Hepatocyte (in vitro differentiated cells): ENCODE results near the gene CXorf58. TPM values are rescaled to one million over a fixed set of nuclear protein-coding genes. Genes with fewer than 3 reads are reported as not detected.

Experiments
- DNase-seq: peaks from one replicate; pipeline ENCODE4 v3.0.0-alpha.2; 2016; ENCODE audit warnings: low spot score
- H2AFZ ChIP-seq: fragments of 200-600 bp; sonication (generic); 2 replicates; pipeline ENCODE4 v1.6.0; 2016; ENCODE audit warnings: antibody characterized with exemption, mild to moderate bottlenecking
- H3K27ac ChIP-seq: fragments of 200-600 bp; sonication (generic); 2 replicates; pipeline ENCODE4 v1.5.1; 2016; ENCODE audit warnings: mild to moderate bottlenecking
- H3K27me3 ChIP-seq: fragments of 200-600 bp; sonication (generic); 2 replicates; pipeline ENCODE4 v1.6.1; 2016
- H3K36me3 ChIP-seq: fragments of 200-600 bp; sonication (generic); replicated peaks from 2 replicates; pipeline ENCODE4 v1.5.1; 2016; ENCODE audit warnings: low read depth; ENCODE audit not compliant: insufficient read depth
- H3K4me1 ChIP-seq: fragments of 200-600 bp; sonication (generic); 2 replicates; pipeline ENCODE4 v1.5.1; 2016; ENCODE audit warnings: mild to moderate bottlenecking, moderate library complexity; ENCODE audit not compliant: insufficient read depth
- H3K4me2 ChIP-seq: fragments of 200-600 bp; sonication (generic); 2 replicates; pipeline ENCODE4 v1.6.0; 2016
- H3K4me3 ChIP-seq: fragments of 200-600 bp; sonication (generic); 2 replicates; pipeline ENCODE4 v1.5.1; 2016; ENCODE audit warnings: mild to moderate bottlenecking
- H3K79me2 ChIP-seq: fragments of 200-600 bp; sonication (generic); 2 replicates; pipeline ENCODE4 v1.6.0; 2017; ENCODE audit warnings: mild to moderate bottlenecking
- H3K9me2 ChIP-seq: fragments of 200-600 bp; sonication (generic); replicated peaks from 2 replicates; pipeline ENCODE4 v1.6.0; 2017; ENCODE audit warnings: mild to moderate bottlenecking; ENCODE audit not compliant: insufficient read depth
- H3K9me3 ChIP-seq: fragments of 200-600 bp; sonication (generic); 2 replicates; pipeline ENCODE4 v1.5.1; 2016; ENCODE audit warnings: low read depth, mild to moderate bottlenecking
- H4K20me1 ChIP-seq: fragments of 200-600 bp; sonication (generic); 2 replicates; pipeline ENCODE4 v1.6.0; 2016; ENCODE audit warnings: mild to moderate bottlenecking; ENCODE audit not compliant: insufficient read depth, poor library complexity, severe bottlenecking
- CTCF ChIP-seq: fragments of 200-600 bp; sonication (generic); IDR thresholded peaks from 2 replicates; pipeline ENCODE4 v1.5.1; 2016; ENCODE audit warnings: antibody characterized with exemption, mild to moderate bottlenecking; ENCODE audit not compliant: poor library complexity
- EZH2 ChIP-seq: fragments of 200-600 bp; sonication (generic); IDR thresholded peaks from 2 replicates; pipeline ENCODE4 v1.6.1; 2016; ENCODE audit warnings: antibody characterized with exemption, mild to moderate bottlenecking, borderline replicate concordance
- EZH2phosphoT487 ChIP-seq: fragments of 200-600 bp; sonication (generic); IDR thresholded peaks from one replicate; pipeline ENCODE4 v1.6.1; 2018; ENCODE audit warnings: antibody characterized with exemption, mild to moderate bottlenecking, low read depth, moderate library complexity; ENCODE audit not compliant: unreplicated experiment, severe bottlenecking
- WGBS: methylation state at CpG from one replicate; pipeline ENCODE4 v1.1.6; 2016; ENCODE audit warnings: low lambda C conversion rate; ENCODE audit errors: missing lambda C conversion rate; 5-methylcytosine and 5-hydroxymethylcytosine counted together
- polyA plus RNA-seq: library from polyadenylated mRNA; unstranded; fragments of >200 nt; fragmentation: Nextera tagmentation; extraction: Ambion mirVana; gene quantifications from 2 replicates; pipeline ENCODE4 v1.2.1, GENCODE V29; 2016
- total RNA-seq: library from RNA; depleted of rRNA; stranded (reverse); fragments of >200 nt; gene quantifications from 2 replicates; pipeline ENCODE4 v1.2.3, GENCODE V29; 2014

CXorf58 gene
- total and polyA plus RNA-seq, 2 experiments from 2014 or later, result 0.58 to 2.8 TPM

GRCh38 chrX:23879380-23880090 is 28.3 kb upstream of the CXorf58 start:
- Histone ChIP-seq H3K79me2 (no peaks in the 10 kb centered on the region), H3K36me3 (no peaks in the 10 kb centered on the region), H3K27ac (no peak overlapping the region), H3K9me2 (no peaks in the 10 kb centered on the region), H4K20me1 (no peaks in the 10 kb centered on the region), H3K4me1 (peaks cover 20% of the 10 kb centered on the region), H3K9me3 (no peaks in the 10 kb centered on the region), H3K4me3 (no peak overlapping the region), H2AFZ (no peak overlapping the region), H3K27me3 (no peaks in the 10 kb centered on the region), H3K4me2 (peak overlapping the region; percentile 5)
- 53% methylated on average over 2 of the region's 2 CpGs for WGBS
- TF ChIP-seq EZH2phosphoT487 (no peak), EZH2 (no peak), CTCF (no peak)
- no peak for DNase-seq

GRCh38 chrX:23883737-23884354 is 24.0 kb upstream of the CXorf58 start:
- H3K27me3 ChIP-seq, result no peaks in the 10 kb centered on the region
- no peaks in the 10 kb centered on the region for H3K79me2 ChIP-seq
- peak overlapping the region; percentile 10 for H2AFZ ChIP-seq
- H3K9me3 ChIP-seq, result no peaks in the 10 kb centered on the region
- TF ChIP-seq EZH2phosphoT487 (no peak), CTCF (no peak), EZH2 (no peak)
- H3K4me1 ChIP-seq, result peaks cover 32% of the 10 kb centered on the region
- H4K20me1 ChIP-seq, result no peaks in the 10 kb centered on the region
- DNase-seq, result no peak
- no peaks in the 10 kb centered on the region for H3K9me2 ChIP-seq
- H3K27ac ChIP-seq, result peak overlapping the region; percentile 69
- no peaks in the 10 kb centered on the region for H3K36me3 ChIP-seq
- WGBS, result 49% methylated on average over 9 of the region's 9 CpGs
- no peak overlapping the region for H3K4me2 ChIP-seq
- H3K4me3 ChIP-seq, result no peak overlapping the region

- Histone ChIP-seq H3K4me3 (no peak overlapping the region), H3K36me3 (no peaks in the 10 kb centered on the region), H3K27me3 (no peaks in the 10 kb centered on the region), H3K4me2 (no peak overlapping the region), H3K9me3 (no peaks in the 10 kb centered on the region), H2AFZ (no peak overlapping the region), H3K79me2 (no peaks in the 10 kb centered on the region), H3K9me2 (no peaks in the 10 kb centered on the region), H4K20me1 (no peaks in the 10 kb centered on the region), H3K27ac (peak overlapping the region; percentile 69), H3K4me1 (peaks cover 30% of the 10 kb centered on the region)
- DNase-seq, result no peak
- 89% methylated on average over 4 of the region's 4 CpGs for WGBS
- no peak for TF ChIP-seq CTCF
- no peak for TF ChIP-seq EZH2
- no peak for TF ChIP-seq EZH2phosphoT487
Measured at GRCh38 chrX:23884427-23885024, 23.3 kb upstream of the CXorf58 start.
